Subcutaneous adipose tissue (tissue), 4 donors: Measurements from ENCODE around the gene TMEM161B. TPM values are rescaled to one million over a fixed set of nuclear protein-coding genes. Genes with fewer than 3 reads are reported as not detected.

Source experiments
- CTCF ChIP-seq: fragments of 450-650 bp; IDR thresholded peaks from one replicate; pipeline ENCODE4 v1.5.1; 2016; ENCODE audit warnings: low read depth, mild to moderate bottlenecking, control low read depth, antibody characterized with exemption, moderate library complexity
- total RNA-seq, 4 donors: library from RNA; depleted of rRNA; stranded (reverse); fragments of >200 nt; gene quantifications; one replicate each; pipeline ENCODE4 v1.1.0, GENCODE V29; 2016

Gene TMEM161B
- total RNA-seq, 4 donors from 2014 or later, result 11.3 to 16.8 (median 14.7) TPM

DNA sequence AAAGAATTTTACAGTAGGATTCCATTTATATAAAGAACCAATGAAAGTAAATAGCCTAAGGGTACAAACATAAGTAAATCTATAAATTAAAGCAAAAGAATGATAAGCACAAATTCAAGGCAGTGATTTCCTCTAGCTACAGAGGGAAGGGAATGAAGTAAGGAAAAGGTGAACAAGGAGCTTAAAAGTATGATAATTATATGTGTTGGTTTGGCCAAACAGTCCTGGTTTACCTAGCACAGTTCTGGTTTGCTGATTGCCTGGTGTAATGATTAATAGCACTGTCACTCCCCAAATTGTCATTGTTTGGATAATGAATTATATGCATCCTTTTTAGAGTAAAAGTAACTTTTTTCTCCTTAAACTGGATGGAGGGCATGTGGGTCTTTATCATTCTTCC, 15.0 kb upstream of the TMEM161B start:
- no peak for TF ChIP-seq CTCF

- TF ChIP-seq CTCF, result no peak
Measured at GRCh38 chr5:88281322-88281721, 12.7 kb upstream of the TMEM161B start.

DNA sequence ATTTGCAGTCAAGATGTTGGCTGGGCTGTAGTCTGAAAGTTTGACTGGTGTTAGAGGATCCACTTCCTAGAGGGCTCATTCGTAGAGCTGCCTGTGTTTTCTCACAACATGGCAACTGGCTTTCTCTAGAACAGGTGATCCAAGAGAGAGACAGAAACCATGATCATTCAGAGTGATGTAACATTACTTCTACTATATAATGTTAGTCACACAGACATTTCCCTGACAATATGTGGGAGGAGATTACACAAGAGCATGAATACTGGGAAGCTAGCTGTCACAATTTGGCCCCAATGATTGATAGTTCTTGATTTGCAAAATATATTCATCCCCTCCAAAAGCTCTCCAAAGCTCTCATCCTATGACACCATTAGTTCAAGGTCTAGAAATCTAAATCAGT, 10.9 kb upstream of the TMEM161B start:
- no peak for TF ChIP-seq CTCF

GRCh38 chr5:88276378-88276777, 7.7 kb upstream of the TMEM161B start:
- TF ChIP-seq CTCF, result no peak

DNA sequence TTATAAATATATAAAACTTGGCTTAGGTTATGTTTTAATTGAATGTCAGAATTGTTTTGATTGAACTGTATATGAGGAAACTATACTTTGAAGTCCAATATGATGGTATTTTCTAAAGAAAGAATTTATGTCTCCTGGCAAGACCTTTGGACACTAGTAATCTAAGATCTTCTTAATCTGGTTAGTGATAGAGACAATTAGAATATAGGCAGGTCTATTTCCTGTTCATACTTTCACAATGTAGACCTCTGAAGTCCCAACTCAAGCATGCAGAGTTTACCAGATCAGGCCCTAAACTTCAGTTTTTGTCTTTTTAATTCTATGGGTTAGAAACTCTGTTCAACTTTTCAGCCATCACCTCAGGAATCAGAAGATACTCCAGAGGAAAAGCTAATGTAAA, 6.9 kb upstream of the TMEM161B start:
- TF ChIP-seq CTCF, result no peak

GRCh38 chr5:88269222-88269771, 652 bp upstream of the TMEM161B start:
- TF ChIP-seq CTCF, result no peak

DNA sequence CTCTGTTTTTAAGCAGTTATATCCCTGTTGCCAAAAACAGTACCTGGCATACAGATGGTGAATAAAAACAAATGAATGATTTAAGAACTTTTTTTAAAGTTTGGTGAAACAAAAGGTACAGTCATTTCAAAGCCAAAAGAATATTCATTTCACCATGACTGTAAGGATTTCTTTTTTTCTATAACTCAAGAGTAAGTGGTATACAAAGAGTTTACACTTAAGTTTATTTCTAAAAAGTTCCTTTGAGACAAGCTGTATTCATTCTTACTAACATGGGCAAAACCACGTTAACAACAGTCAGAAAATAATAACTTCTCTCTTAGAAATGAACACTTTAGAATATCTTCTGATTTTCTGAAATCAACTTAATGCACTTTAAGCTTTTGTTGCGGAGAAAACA, 5.3 kb downstream of the TMEM161B start:
- TF ChIP-seq CTCF, result no peak

- TF ChIP-seq CTCF, result no peak
Measured at GRCh38 chr5:88262116-88262515, 6.5 kb downstream of the TMEM161B start.
